Breast epithelium (tissue), 3 donors: Measurements from ENCODE around the gene KLHL29.

Experiments used
- POLR2A ChIP-seq: fragments of 450-650 bp; IDR thresholded peaks from one replicate; pipeline ENCODE4 v1.6.1; 2016; ENCODE audit warnings: antibody characterized with exemption, mild to moderate bottlenecking, moderate library complexity
- TF ChIP-seq, protein P1 (sequence below), 3 donors: fragments of 450-650 bp; IDR thresholded peaks; one replicate each; pipeline ENCODE4 v1.5.1; 2016 to 2017; ENCODE audit warnings: antibody characterized with exemption in 3 of 3, mild to moderate bottlenecking in 3 of 3, moderate library complexity in 3 of 3

DNA sequence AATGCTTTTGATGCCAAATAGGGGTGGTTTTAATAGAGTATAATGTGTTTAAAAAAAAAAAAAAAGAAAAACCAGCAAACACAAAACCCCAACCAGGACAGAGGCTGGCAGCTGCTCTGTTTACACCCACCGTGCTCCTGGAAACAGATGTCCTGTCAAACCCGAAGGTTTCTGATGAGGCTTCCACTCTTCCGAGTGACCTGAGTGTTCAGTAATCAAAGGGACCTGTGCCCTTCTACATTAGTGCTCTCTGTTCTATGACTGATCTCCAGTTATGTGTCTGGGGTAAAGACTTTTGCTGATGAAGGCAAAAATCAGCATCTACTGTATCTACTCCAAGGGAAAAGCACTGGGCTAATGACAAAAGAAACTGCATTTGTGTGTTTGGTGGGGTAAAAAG lies 3.5 kb upstream of the KLHL29 start:
- TF ChIP-seq, protein P1, sequence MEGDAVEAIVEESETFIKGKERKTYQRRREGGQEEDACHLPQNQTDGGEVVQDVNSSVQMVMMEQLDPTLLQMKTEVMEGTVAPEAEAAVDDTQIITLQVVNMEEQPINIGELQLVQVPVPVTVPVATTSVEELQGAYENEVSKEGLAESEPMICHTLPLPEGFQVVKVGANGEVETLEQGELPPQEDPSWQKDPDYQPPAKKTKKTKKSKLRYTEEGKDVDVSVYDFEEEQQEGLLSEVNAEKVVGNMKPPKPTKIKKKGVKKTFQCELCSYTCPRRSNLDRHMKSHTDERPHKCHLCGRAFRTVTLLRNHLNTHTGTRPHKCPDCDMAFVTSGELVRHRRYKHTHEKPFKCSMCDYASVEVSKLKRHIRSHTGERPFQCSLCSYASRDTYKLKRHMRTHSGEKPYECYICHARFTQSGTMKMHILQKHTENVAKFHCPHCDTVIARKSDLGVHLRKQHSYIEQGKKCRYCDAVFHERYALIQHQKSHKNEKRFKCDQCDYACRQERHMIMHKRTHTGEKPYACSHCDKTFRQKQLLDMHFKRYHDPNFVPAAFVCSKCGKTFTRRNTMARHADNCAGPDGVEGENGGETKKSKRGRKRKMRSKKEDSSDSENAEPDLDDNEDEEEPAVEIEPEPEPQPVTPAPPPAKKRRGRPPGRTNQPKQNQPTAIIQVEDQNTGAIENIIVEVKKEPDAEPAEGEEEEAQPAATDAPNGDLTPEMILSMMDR (IDR thresholded peaks at IDR 0.05): no peak
- no peak for TF ChIP-seq POLR2A
